Left renal cortex interstitium (tissue), 4 donors: ENCODE data around the gene B3GALT2. TPM values are rescaled to one million over a fixed set of nuclear protein-coding genes. Genes with fewer than 3 reads are reported as not detected.
"Not testable (repeated sequence)": the region's sequence is repeated elsewhere in the genome, so short reads cannot be mapped to it uniquely, and the experiment has no call there.

ENCODE experiments used
- DNase-seq, 4 donors: peaks; one replicate each; pipeline ENCODE4 v3.0.0-alpha.2; 2013; ENCODE audit warnings: low read depth in 4 of 4, low spot score in 2 of 4, missing footprints in 1 of 4
- polyA plus RNA-seq, 4 donors: library from polyadenylated mRNA; unstranded; fragments of 120-200 nt; gene quantifications; one replicate each; pipeline ENCODE4 v1.2.1, GENCODE V29; 2013; ENCODE audit not compliant: insufficient read length in 4 of 4

Gene B3GALT2, protein sequence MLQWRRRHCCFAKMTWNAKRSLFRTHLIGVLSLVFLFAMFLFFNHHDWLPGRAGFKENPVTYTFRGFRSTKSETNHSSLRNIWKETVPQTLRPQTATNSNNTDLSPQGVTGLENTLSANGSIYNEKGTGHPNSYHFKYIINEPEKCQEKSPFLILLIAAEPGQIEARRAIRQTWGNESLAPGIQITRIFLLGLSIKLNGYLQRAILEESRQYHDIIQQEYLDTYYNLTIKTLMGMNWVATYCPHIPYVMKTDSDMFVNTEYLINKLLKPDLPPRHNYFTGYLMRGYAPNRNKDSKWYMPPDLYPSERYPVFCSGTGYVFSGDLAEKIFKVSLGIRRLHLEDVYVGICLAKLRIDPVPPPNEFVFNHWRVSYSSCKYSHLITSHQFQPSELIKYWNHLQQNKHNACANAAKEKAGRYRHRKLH
- 10 to 100 TPM; 11.9 to 22.3 (median 17.2) TPM for polyA plus RNA-seq

DNA sequence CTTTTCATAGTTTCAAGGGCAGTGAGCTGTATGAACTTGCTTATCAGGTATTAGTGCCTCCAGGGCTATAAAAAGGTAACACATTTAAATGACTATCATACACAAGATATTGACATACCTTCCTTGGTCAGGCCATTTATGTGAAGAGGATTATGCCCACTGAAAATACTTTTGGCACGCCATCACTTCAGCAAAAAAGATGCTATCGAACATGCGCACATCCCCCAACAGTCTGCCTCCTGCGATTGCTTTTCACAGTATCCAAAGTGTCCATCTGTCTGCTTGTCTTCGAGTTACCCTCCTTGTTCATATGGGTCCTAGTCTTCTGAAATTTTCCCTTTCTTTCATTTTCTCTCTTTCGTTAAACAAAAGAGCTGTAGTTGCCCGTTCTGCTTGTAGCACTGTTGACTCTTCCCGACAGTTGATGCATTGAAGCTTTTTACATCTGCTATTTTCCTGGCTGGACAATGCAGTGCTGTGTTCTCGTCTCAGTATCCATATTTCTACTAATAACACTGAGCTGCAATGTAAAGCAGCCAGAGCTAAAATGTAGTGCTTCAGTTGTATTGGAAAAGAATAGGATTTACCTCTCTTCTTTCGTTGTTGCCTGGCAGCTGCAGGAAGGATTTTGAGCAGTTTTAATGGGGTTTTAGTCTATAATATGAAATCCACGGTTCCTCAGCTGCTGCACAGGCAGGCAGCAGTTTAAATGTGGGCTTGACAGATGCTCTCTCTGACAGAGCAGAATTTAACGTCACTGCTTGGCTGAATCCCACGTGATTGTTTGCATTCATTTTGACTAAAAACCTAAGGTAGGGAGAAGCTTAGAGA, at the start of gene B3GALT2:
B3GALT2 (minus strand) TSS at position 713 of the 831 bp plus-strand sequence. CDS start 5,051 bp downstream, outside the sequence.
- no peak for DNase-seq

DNA sequence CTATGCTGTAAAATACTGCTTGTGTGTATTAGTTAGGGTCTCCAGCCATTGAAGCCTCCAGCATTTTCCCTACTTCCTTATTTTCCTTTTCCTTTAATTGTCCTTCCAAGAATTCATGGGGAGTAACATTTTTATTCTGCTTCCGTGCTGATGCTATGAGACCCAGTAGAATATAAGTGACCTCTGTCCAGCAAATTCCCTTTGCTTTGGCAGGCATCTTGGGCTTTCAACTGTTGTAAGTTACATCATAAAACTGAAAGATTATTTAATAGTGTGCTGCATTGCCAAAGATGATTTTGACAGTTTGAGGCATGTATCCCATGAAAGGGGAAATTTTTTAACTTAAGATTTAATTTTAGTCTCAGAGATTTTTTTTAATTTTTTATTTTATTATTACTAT, 48.1 kb upstream of the B3GALT2 start:
- DNase-seq = no peak

DNA sequence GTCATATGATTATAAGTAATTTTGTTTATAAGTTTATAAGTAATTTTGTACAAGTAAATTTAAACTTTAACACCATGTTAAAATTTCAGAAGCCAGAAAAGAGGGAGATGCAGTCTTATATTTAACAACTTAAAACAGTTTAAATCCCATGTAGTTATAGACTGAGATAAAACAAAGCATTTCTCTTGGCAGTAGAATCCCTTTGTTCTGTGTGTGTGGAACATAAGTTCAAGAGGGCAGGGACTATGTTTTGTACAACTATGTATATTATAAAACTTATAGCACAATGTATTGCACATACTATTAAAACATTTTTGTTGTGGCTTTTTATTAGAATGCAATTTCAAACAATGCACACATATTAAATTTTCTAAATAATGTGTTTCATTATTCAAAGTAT, 44.7 kb upstream of the B3GALT2 start:
- DNase-seq = not testable (repeated sequence)

DNA sequence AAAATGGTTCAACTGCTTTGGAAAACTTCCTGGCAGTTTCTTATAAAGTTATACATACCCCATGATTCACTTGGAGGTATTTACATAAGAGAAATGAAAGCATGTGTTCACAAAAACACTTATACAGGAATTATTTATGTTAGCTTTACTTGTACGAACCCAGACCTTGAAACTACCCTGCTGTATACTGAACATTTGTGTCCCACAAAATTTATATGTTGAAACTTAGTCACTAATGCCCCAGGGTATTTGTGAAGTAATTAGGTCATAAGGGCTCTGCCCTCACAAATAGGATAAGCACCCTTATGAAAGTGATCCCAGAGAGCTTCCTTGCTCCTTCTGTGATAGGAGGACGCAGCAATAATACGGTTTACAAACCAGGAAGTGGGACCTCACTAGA, 42.7 kb upstream of the B3GALT2 start:
- no peak for DNase-seq

DNA sequence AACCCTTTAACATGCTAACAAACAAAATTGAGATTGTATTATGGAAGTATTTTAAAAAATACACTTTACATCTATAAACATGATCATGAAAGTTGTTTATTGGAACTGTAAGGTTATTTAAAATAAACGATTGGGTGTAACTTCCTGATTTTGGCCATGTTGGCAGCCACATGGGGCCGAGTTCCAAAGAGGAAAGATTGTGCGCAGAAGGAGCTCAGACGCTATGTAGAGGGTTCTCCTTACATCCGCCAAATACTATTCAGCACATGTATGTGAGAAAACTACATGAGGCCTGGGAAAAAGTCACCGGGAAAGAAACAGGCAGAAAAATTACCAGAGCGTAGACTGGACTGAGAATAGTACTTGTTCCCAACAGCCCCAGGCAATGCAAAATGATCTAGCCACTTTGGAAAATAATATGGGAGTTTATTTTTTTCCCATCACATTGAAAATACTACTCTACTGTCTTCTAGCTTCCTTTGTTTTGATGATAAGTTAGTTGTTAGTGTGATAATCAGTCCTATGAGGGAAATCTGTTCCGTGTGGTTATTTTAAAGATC, 35.7 kb upstream of the B3GALT2 start:
- DNase-seq = no peak

DNA sequence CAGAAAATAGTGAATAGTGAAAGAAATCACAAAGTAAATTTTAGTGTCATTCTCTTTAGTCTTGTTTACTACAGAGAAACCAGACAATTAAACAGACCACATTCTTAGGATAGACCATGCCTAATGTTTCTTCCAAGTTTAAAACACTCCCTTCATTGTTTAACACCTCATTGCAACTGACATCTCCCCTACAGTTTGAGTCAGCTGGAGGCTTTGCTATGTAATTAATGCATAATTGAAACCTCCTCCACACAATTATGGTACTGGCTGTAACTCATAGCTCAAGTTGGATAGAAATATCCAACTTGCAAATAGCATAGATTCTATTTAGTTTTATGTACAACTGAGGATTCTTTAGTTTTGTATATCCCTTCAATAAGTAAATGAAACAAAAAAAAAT, 35.2 kb upstream of the B3GALT2 start:
- DNase-seq = no peak

DNA sequence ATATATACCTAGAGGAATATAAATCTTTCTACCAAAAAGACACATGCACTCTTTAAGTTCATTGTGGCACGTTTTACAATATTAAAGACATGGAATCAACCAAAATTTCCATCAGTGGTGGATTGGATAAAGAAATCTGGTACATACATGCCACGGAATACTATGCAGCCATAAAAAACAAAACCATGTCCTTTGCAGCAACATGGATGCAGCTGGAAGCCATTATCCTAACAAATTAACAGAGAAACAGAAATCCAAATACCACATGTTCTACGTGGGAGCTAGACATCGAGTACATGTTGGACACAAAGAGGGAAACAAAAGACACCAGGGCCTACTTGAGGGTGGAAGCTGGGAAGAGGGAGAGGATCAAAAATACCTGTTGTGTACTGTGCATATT, 33.0 kb upstream of the B3GALT2 start:
- no peak for DNase-seq

DNA sequence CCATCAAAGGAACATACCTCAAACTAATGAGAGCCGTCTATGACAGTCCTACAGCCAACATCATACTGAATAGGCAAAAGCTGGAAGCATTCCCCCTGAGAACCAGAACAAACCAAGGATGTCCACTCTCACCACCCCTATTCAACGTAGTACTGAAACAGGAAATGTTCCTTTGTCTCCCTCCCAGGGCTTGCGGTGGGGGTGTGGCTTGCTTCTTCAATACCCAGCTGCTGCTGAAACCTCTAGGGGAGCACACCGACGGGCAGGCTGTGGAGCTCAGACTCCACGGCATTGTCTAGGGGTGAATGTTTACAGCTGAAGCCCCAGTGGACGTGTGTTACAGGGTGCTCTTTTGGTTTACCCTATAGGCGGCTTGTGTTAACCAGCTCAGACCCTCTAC, 30.5 kb upstream of the B3GALT2 start:
- DNase-seq = no peak

DNA sequence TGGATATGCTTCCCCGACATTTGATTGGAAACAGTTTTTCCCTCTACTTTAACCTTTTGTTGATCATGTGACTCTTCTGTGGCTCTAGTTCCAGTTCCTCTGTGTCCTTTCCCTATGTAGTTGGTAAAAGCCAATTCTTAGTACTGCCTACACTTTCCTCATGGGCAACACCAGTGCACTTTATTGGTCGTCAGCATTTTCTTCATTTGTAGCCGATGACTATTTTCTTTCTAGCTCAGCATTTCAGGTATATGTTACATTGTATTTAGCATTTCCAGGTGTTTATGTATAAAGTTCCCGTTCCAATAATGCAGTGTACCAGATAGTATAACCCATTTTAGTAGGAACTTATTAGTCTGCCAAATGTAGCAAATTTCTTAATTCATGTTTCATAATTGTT, 27.6 kb upstream of the B3GALT2 start:
- DNase-seq = no peak

DNA sequence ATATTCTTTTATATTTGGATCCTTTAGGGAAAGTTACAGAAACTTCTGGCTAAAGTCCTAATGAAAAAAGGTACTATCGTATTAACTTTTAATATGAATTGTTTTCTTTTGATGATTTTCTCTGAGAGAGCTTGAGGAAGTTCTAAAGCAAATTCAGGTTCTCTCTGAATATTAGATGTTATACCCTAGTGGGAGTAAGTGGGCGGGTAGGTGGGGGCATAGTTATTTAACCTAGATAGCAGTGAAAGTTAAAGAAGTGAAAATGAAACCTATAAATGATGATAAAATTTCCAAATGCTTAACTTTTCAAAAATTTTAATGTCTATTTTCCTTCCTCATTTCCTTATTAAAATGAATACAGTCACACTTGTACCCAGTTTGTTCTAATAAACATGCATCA, 26.2 kb upstream of the B3GALT2 start:
- no peak for DNase-seq

DNA sequence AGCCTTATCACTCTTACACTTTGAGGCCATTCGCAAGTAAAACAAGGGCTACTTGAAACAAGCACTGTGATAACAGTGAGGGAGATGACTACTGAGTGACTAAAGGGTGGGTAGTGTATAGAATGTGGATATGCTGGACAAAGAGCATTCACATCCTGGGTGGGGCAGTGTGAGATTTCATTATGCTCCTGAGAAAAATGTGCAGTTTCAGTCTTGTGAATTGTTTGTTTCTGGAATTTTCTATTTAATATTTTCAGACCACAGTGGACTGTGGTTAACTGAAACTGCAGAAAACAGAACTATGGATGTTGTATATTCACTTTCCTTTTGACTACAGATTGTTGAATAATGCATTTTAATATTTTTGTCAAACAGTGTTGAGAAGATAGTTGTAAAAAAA, 25.1 kb upstream of the B3GALT2 start:
- DNase-seq = no peak

DNA sequence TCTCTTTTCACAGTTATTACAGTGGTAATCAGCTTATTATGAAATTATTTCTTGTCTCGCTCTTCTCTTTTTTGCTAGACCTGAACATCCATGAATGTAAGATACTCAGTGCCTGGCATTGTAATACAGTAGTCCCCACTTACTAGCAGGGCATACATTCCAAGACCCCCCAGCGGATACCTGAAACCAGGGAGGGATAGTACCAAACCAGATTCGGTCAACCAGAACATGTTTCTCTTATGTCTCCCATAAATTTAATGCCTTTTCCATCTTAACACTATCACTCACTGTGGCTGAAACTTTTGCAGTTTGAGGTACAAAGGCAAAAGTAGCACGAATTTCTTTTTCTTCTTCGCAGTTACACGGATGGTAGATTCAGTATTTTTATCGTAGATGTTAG, 24.6 kb upstream of the B3GALT2 start:
- DNase-seq = peak in 3 of 4 donors; percentile 29 to 36 (median 32)

DNA sequence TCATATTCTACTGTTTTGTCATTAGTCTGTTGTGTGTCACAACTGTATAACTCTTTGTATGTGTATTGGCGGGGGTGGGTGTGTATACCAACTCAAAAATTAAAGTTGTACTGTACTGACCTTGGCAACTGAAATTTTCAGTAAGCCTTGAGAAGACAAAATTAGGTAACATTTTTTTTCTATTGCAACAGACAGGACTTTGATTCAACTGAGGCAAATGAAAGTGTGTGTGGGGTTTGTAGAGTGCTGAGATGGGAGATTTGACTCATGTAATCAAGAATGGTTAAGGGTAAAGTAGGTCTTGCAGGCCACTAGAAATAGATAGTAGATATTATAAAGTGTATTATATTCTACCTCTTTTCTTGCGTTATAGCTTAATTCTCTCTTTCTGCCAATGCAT, 14.6 kb upstream of the B3GALT2 start:
- no peak for DNase-seq

DNA sequence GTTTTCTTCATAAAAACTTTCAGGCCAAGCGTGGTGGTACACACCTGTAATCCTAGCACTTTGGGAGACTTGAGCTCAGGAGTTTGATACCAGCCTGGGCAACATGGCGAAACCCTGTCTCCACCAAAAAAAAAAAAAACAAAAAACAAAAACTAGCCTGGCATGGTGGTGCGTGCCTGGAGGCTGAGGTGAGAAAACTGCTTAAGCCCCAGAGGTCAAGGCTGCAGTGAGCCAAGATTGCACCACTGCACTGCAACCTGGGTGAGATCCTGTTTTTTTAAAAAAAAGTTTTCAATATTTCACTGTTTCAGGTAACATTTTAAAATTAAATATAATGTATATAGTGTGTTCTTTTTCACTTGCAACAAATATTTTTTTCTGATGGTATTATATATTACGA, 13.5 kb upstream of the B3GALT2 start:
- no peak for DNase-seq

DNA sequence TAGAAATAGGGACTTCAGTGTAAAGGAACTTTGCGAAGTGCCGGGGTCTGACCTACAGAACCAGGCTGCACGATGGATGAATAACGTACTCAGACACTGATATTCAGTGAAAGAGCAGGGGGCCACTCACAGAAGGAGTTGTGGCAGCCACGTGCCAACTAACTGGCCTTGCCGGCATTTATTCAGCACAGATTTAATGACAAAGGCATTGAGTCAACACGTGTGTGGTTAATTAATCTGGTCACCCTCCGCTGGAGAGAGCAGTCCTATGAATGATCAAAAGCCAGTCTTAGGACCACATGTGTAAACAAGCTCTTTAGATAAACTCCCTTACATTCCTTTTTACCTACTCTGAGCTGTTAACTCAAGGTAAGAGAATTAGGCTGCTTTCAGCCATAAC, 6.2 kb upstream of the B3GALT2 start:
- DNase-seq = no peak

DNA sequence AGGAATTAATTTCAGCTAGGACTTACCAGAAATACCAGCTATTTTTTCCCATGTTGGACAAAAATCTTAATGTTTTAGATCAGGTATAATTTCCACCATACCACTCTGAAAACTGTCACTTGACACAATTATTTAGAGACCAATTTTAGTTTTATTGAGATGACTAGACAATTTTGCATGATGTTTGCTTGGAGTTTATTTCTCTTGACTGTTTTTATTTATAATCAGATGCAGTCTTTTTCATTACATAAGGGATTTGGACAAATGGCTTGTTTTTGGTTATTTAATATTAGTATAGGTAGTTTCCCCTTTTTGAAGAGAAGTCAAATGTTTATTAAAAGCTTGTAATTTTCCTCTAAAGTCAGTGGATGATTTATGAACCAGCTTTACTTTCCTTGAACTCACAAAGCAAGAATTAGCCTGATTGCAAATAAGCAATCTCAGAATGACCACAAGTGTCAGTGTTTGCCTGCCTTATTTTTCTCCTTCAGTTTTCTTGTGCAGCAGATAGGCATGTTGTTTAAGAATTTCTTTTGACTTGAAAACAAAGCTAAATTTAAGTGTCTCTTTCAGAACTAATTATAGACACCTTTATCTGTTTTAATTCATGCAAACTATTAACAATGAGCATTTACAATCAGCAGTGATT, 3.8 kb upstream of the B3GALT2 start:
- no peak for DNase-seq

DNA sequence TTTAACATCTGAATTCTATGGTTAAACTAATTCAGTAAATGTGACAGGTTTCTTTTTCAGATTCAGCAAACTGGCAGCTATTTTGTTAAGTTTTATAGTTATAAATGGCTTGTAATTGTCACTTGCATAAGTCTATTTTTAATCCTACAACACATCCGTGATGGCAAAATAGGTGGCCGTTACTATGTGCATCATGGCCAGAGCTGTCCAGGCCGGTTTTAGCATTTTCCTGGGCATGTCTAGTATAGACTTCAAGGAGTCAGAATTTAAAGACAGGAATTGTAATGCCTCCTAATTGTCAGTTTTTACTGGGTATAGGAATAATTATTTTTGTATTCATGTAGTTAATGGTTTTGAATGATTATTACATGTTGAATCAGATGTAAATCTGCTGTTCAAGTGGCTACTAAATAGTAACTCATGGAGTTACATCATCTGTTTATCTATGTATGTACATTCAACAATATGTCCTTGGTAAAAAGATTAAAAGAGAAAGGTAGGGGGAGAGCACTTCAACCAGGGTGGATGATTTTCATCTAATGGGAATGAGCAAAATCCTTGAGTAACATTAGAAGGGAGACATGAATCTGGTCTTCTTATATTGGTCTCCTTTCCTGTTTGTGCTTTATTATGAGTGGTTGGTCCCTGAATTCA, 3.2 kb upstream of the B3GALT2 start:
- no peak for DNase-seq

DNA sequence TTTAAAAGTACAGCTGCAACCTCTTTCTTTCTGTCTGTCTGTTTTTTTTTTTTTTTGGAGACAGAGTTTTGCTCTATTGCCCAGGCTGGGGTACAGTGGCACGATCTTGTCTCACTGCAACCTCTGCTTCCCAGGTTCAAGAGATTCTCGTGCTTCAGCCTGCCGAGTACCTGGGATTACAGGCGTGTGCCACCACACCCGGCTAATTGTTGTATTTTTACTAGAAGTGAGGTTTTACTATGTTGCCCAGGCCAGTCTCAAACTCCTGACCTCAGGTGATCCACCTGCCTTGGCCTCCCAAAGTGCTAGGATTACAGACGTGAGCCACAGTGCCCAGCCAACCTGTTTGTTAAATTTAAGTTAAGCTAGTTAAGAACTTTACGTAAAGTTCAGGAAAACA, 2.5 kb upstream of the B3GALT2 start:
- not testable (repeated sequence) for DNase-seq

DNA sequence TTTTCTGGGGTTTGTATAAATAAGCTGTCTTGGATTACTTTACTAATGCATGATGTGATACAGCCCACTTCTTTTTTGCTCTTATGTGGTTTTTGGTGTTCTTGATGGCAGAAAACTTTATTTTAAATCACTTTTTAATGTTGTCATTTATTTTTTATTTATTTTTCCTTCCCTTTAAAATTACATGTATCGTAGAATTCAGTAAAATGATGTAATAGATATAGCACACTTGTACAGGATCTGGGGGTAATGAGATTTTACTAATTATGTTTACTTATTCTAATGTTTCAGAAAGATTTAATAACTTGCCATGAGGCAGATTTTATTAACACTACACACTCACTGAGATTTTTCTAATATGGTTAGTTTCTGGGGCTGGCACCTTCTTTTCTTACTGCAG, 701 bp upstream of the B3GALT2 start:
- no peak for DNase-seq

DNA sequence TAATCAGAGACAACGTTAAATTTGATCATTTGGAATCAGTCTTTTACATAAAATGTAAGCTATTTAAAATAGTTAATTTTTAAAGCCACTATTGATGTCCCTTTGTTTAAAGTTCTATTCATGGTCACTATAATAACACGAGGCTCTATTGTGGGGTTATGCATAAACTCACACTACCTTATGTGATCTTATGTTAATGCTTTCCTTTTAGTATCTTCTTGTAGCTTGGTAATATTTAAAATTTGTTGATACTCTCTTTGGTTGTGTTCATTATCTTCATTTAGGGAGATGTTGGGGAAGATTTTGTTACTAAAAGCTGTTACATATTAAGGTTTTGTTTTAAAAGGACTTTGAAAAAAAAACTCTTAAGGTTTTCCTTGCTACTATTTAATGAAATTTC, 1.2 kb downstream of the B3GALT2 start:
- no peak for DNase-seq
